Measurements from ENCODE around the gene DIS3L2.

- TF ChIP-seq POLR2AphosphoS5 (IDR thresholded peaks at IDR 0.05; ENCODE audit: low read depth, low read length) (no peak), POLR2A (IDR thresholded peaks at IDR 0.05; ENCODE audit: low read depth, low read length) (no peak)
Observed at GRCh38 chr2:232238108-232238507, 276.6 kb downstream of the DIS3L2 start.

Data from GM12892 (cell line).